Liver (tissue), 9 donors: ENCODE measurements around the gene B4GALT2. TPM values are rescaled to one million over a fixed set of nuclear protein-coding genes. Genes with fewer than 3 reads are reported as not detected.

Experiments used
- DNase-seq: peaks from one replicate; pipeline ENCODE4 v3.0.0-alpha.2; 2017; ENCODE audit warnings: low spot score
- H3K27ac ChIP-seq, 2 donors: one replicate each; pipeline ENCODE4 v1.7.0; 2013; ENCODE audit warnings: inconsistent platforms in 2 of 2, low read length in 2 of 2, control low read depth in 1 of 2, low read depth in 1 of 2, mild to moderate bottlenecking in 1 of 2
- H3K27me3 ChIP-seq, 4 donors: one replicate each; pipeline versions ENCODE4 v1.6.1 to v1.7.0; 2013; ENCODE audit warnings: low read length in 3 of 4, inconsistent platforms in 1 of 4, mild to moderate bottlenecking in 1 of 4, moderate library complexity in 1 of 4; ENCODE audit not compliant: control insufficient read depth in 4 of 4, insufficient read depth in 4 of 4
- H3K36me3 ChIP-seq, 4 donors: one replicate each; pipeline versions ENCODE4 v1.6.1 to v1.7.0; 2013; ENCODE audit warnings: low read length in 3 of 4, mild to moderate bottlenecking in 3 of 4, low read depth in 1 of 4, moderate library complexity in 1 of 4; ENCODE audit not compliant: control insufficient read depth in 4 of 4, insufficient read depth in 3 of 4
- H3K4me1 ChIP-seq, 4 donors: one replicate each; pipeline versions ENCODE4 v1.6.1 to v1.7.0; 2013; ENCODE audit warnings: low read length in 3 of 4, mild to moderate bottlenecking in 3 of 4, moderate library complexity in 1 of 4; ENCODE audit not compliant: control insufficient read depth in 4 of 4, insufficient read depth in 4 of 4
- H3K4me3 ChIP-seq, 3 donors: one replicate each; pipeline versions ENCODE4 v1.6.1 to v1.7.0; 2013; ENCODE audit warnings: low read length in 3 of 3, control low read depth in 1 of 3, low read depth in 1 of 3, mild to moderate bottlenecking in 1 of 3
- H3K9ac ChIP-seq, 2 donors: one replicate each; pipeline ENCODE4 v1.7.0; 2013; ENCODE audit warnings: low read length in 2 of 2, mild to moderate bottlenecking in 2 of 2, moderate library complexity in 2 of 2, control low read depth in 1 of 2, low read depth in 1 of 2
- H3K9me3 ChIP-seq, 4 donors: one replicate each; pipeline versions ENCODE4 v1.6.1 to v1.7.0; 2013; ENCODE audit warnings: low read length in 3 of 4; ENCODE audit not compliant: control insufficient read depth in 4 of 4
- EGR1 ChIP-seq, 2 donors: IDR thresholded peaks; 2 replicates each; pipeline ENCODE4 v1.6.1; 2016 to 2018; ENCODE audit warnings: antibody characterized with exemption in 2 of 2, low read depth in 2 of 2
- FOXA1 ChIP-seq: IDR thresholded peaks from 2 replicates; pipeline ENCODE4 v1.6.1; 2016; ENCODE audit warnings: antibody characterized with exemption
- GABPA ChIP-seq, 2 donors: IDR thresholded peaks in 1 of 2; conservative IDR thresholded peaks in 1 of 2; 2 replicates each; pipeline ENCODE4 v1.6.1; 2016; ENCODE audit warnings: antibody characterized with exemption in 2 of 2, mild to moderate bottlenecking in 1 of 2, moderate library complexity in 1 of 2
- HNF4A ChIP-seq, 2 donors: conservative IDR thresholded peaks; 2 replicates each; pipeline ENCODE4 v1.6.1; 2016; ENCODE audit warnings: antibody characterized with exemption in 2 of 2, mild to moderate bottlenecking in 2 of 2
- HNF4G ChIP-seq: IDR thresholded peaks from 2 replicates; pipeline ENCODE4 v1.6.1; 2016; ENCODE audit warnings: antibody characterized with exemption
- JUND ChIP-seq, 2 donors: IDR thresholded peaks; 2 replicates each; pipeline ENCODE4 v1.6.1; 2016; ENCODE audit warnings: antibody characterized with exemption in 2 of 2
- NR2F2 ChIP-seq: IDR thresholded peaks from 2 replicates; pipeline ENCODE4 v1.6.1; 2016; ENCODE audit warnings: antibody characterized with exemption
- RAD21 ChIP-seq, 2 donors: IDR thresholded peaks; 2 replicates each; pipeline ENCODE4 v1.6.1; 2016; ENCODE audit warnings: antibody characterized with exemption in 2 of 2, mild to moderate bottlenecking in 2 of 2
- RXRA ChIP-seq, 2 donors: IDR thresholded peaks; 2 replicates each; pipeline ENCODE4 v1.6.1; 2017 to 2018; ENCODE audit warnings: antibody characterized with exemption in 2 of 2, mild to moderate bottlenecking in 1 of 2
- SP1 ChIP-seq: IDR thresholded peaks from 2 replicates; pipeline ENCODE4 v1.6.1; 2018; ENCODE audit warnings: antibody characterized with exemption, mild to moderate bottlenecking
- TAF1 ChIP-seq: conservative IDR thresholded peaks from 2 replicates; pipeline ENCODE4 v1.6.1; 2016; ENCODE audit warnings: antibody characterized with exemption, mild to moderate bottlenecking
- YY1 ChIP-seq: IDR thresholded peaks from 2 replicates; pipeline ENCODE4 v1.6.1; 2016; ENCODE audit warnings: antibody characterized with exemption, mild to moderate bottlenecking
- WGBS: extraction: QIAGEN DNeasy Blood & Tissue Kit; methylation state at CpG from one replicate; pipeline ENCODE4 v1.1.7; 2013; 5-methylcytosine and 5-hydroxymethylcytosine counted together
- polyA plus RNA-seq, 2 donors: library from polyadenylated mRNA; stranded (reverse) in 1 of 2; unstranded in 1 of 2; fragments of 200-250 nt in 1 of 2; fragments of >200 nt in 1 of 2; fragmentation: Nextera tagmentation in 1 of 2; extraction: Ambion mirVana in 1 of 2; gene quantifications; one replicate each; pipeline versions ENCODE4 v1.2.1 to v1.2.3, GENCODE V29; 2013 to 2015
- total RNA-seq, 2 donors: library from RNA; depleted of rRNA; stranded (reverse); fragments of >200 nt; gene quantifications; one replicate each; pipeline ENCODE4 v1.2.3, GENCODE V29; 2014
- TF ChIP-seq, protein P1 (sequence below): IDR thresholded peaks from 2 replicates; pipeline ENCODE4 v1.6.1; 2016; ENCODE audit warnings: antibody characterized with exemption
- TF ChIP-seq, protein P2 (sequence below): IDR thresholded peaks from 2 replicates; pipeline ENCODE4 v1.6.1; 2016; ENCODE audit warnings: antibody characterized with exemption
- TF ChIP-seq, protein P3 (sequence below): fragments of 150-350 bp; IDR thresholded peaks from 2 replicates; pipeline ENCODE4 v1.5.1; 2017; ENCODE audit warnings: improper control_type of control experiment, low read depth, low read length; ENCODE audit not compliant: missing input control
- TF ChIP-seq, protein P4 (sequence below): IDR thresholded peaks from 2 replicates; pipeline ENCODE4 v1.6.1; 2016; ENCODE audit warnings: antibody characterized with exemption
- TF ChIP-seq, protein P5 (sequence below): IDR thresholded peaks from 2 replicates; pipeline ENCODE4 v1.6.1; 2016; ENCODE audit warnings: antibody characterized with exemption, mild to moderate bottlenecking
- donor health status: healthy.
- donor health status: healthy.
- donor health status: healthy.
- donor health status: healthy.
- donor health status: healthy.

Gene B4GALT2
- total and polyA plus RNA-seq, 4 donors: 2.9 to 31.5 (median 16.1) TPM

DNA sequence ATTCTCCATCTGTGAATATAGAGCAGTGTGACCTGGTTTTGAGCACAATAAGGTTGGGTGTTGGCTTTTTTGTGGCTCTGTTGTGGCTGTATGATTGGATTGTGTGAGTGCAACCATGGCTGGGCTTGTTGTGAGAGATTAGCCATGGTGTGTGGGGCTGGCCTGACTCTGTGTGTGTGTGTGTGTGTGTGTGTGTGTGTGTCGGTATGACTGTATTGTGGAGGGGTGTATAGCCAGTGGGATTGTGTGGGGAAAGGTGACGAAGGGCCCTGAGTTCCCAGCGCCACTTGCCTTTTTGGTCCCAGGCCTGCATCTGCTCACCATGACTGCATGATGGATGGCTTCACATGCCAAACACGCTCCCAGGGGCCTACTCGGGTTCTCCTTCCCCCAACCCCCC is 58.1 kb downstream of the B4GALT2 start:
- no peak overlapping the region for H3K9ac ChIP-seq
- H3K27ac ChIP-seq: no peak overlapping the region
- H3K4me3 ChIP-seq: no peak overlapping the region
- H3K9me3 ChIP-seq: no peaks in the 10 kb centered on the region
- H3K27me3 ChIP-seq: no peaks in the 10 kb centered on the region
- 84% methylated on average over 5 of the region's 5 CpGs for WGBS
- H3K36me3 ChIP-seq: no peaks in the 10 kb centered on the region
- TF ChIP-seq HNF4G (no peak), RAD21 (IDR thresholded peaks at IDR 0.05) (no peak), JUND (IDR thresholded peaks at IDR 0.05) (no peak), RXRA (IDR thresholded peaks at IDR 0.05) (no peak), TAF1 (no peak), HNF4A (conservative IDR thresholded peaks at IDR 0.05) (no peak), EGR1 (IDR thresholded peaks at IDR 0.05; ENCODE audit: low read depth in 2 of 2) (no peak), FOXA1 (no peak), SP1 (no peak), GABPA (IDR thresholded peaks at IDR 0.05 in 1 of 2, conservative IDR thresholded peaks at IDR 0.05 in 1 of 2) (no peak), NR2F2 (no peak), YY1 (no peak)
- TF ChIP-seq, protein P1, sequence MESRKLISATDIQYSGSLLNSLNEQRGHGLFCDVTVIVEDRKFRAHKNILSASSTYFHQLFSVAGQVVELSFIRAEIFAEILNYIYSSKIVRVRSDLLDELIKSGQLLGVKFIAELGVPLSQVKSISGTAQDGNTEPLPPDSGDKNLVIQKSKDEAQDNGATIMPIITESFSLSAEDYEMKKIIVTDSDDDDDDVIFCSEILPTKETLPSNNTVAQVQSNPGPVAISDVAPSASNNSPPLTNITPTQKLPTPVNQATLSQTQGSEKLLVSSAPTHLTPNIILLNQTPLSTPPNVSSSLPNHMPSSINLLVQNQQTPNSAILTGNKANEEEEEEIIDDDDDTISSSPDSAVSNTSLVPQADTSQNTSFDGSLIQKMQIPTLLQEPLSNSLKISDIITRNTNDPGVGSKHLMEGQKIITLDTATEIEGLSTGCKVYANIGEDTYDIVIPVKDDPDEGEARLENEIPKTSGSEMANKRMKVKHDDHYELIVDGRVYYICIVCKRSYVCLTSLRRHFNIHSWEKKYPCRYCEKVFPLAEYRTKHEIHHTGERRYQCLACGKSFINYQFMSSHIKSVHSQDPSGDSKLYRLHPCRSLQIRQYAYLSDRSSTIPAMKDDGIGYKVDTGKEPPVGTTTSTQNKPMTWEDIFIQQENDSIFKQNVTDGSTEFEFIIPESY: no peak
- TF ChIP-seq, protein P2, sequence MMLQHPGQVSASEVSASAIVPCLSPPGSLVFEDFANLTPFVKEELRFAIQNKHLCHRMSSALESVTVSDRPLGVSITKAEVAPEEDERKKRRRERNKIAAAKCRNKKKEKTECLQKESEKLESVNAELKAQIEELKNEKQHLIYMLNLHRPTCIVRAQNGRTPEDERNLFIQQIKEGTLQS: no peak
- TF ChIP-seq, protein P3, sequence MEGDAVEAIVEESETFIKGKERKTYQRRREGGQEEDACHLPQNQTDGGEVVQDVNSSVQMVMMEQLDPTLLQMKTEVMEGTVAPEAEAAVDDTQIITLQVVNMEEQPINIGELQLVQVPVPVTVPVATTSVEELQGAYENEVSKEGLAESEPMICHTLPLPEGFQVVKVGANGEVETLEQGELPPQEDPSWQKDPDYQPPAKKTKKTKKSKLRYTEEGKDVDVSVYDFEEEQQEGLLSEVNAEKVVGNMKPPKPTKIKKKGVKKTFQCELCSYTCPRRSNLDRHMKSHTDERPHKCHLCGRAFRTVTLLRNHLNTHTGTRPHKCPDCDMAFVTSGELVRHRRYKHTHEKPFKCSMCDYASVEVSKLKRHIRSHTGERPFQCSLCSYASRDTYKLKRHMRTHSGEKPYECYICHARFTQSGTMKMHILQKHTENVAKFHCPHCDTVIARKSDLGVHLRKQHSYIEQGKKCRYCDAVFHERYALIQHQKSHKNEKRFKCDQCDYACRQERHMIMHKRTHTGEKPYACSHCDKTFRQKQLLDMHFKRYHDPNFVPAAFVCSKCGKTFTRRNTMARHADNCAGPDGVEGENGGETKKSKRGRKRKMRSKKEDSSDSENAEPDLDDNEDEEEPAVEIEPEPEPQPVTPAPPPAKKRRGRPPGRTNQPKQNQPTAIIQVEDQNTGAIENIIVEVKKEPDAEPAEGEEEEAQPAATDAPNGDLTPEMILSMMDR: no peak
- TF ChIP-seq, protein P4, sequence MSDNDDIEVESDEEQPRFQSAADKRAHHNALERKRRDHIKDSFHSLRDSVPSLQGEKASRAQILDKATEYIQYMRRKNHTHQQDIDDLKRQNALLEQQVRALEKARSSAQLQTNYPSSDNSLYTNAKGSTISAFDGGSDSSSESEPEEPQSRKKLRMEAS: no peak
- TF ChIP-seq, protein P5, sequence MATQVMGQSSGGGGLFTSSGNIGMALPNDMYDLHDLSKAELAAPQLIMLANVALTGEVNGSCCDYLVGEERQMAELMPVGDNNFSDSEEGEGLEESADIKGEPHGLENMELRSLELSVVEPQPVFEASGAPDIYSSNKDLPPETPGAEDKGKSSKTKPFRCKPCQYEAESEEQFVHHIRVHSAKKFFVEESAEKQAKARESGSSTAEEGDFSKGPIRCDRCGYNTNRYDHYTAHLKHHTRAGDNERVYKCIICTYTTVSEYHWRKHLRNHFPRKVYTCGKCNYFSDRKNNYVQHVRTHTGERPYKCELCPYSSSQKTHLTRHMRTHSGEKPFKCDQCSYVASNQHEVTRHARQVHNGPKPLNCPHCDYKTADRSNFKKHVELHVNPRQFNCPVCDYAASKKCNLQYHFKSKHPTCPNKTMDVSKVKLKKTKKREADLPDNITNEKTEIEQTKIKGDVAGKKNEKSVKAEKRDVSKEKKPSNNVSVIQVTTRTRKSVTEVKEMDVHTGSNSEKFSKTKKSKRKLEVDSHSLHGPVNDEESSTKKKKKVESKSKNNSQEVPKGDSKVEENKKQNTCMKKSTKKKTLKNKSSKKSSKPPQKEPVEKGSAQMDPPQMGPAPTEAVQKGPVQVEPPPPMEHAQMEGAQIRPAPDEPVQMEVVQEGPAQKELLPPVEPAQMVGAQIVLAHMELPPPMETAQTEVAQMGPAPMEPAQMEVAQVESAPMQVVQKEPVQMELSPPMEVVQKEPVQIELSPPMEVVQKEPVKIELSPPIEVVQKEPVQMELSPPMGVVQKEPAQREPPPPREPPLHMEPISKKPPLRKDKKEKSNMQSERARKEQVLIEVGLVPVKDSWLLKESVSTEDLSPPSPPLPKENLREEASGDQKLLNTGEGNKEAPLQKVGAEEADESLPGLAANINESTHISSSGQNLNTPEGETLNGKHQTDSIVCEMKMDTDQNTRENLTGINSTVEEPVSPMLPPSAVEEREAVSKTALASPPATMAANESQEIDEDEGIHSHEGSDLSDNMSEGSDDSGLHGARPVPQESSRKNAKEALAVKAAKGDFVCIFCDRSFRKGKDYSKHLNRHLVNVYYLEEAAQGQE: no peak
- H3K4me1 ChIP-seq: peaks cover 0 to 7% (median 0%) of the 10 kb centered on the region in 4 donors
- DNase-seq: peak; percentile 60
